Parietal lobe (tissue), 2 donors: ENCODE measurements around the gene IRX6. TPM values are rescaled to one million over a fixed set of nuclear protein-coding genes. Genes with fewer than 3 reads are reported as not detected.

Experiments
- small RNA-seq: library from RNA; depleted of rRNA; stranded (forward); fragments of <200 nt; gene quantifications from one replicate; pipeline ENCODE3, GENCODE V24; 2014; ENCODE audit warnings: low replicate concordance
- total RNA-seq: library from RNA; depleted of rRNA; stranded (reverse); fragments of >200 nt; gene quantifications from one replicate; pipeline ENCODE4 v1.2.3, GENCODE V29; 2014

IRX6 gene
- total RNA-seq = not detected

GRCh38 chr16:55323637-55324271, at the start of gene IRX6:
Gene IRX6, plus strand, starts transcription at chr16:55324203. Its CDS starts 889 bp downstream, at chr16:55325092.

Small RNA genes lying within 50 kb of the gene (small RNA-seq; reads per million reads assigned to genes)
- not detected for gene RN7SL841P

Other genes starting within 250 kb of the IRX6 start
- 11.6 TPM for gene MMP2, start 155.0 kb downstream of the IRX6 start, total RNA-seq
- 2.2 TPM for gene LPCAT2, start 184.9 kb downstream of the IRX6 start, total RNA-seq
- gene CAPNS2, start 242.5 kb downstream of the IRX6 start, total RNA-seq = not detected